Stimulated activated memory B cell treated with anti-CD40 and anti-IgM and Interleukin-4, amounts not matched to agents 10 μg/mL and 1 μg/mL and 100 μg/mL, for 72 hours (primary cell): ENCODE data around the gene C18orf63.
"Not testable (repeated sequence)": the region's sequence is repeated elsewhere in the genome, so short reads cannot be mapped to it uniquely, and the experiment has no call there.

Experiments
- ATAC-seq: fragments of 150-1000 bp; cut with Tn5 transposase; 2 replicates; pipeline ENCODE4 v1.10.0; 2021
- H3K27ac Mint-ChIP-seq: one replicate; pipeline ENCODE4 v1.8.0; 2022; ENCODE audit warnings: mild to moderate bottlenecking, mixed read lengths
- H3K27me3 Mint-ChIP-seq: one replicate; pipeline ENCODE4 v1.8.0; 2022; ENCODE audit warnings: mixed read lengths
- H3K36me3 Mint-ChIP-seq: one replicate; pipeline ENCODE4 v1.8.0; 2022; ENCODE audit warnings: mixed read lengths
- H3K4me1 Mint-ChIP-seq: one replicate; pipeline ENCODE4 v1.8.0; 2022; ENCODE audit warnings: mixed read lengths
- H3K4me3 Mint-ChIP-seq: one replicate; pipeline ENCODE4 v1.8.0; 2022; ENCODE audit warnings: mild to moderate bottlenecking, moderate library complexity, mixed read lengths
- H3K9me3 Mint-ChIP-seq: one replicate; pipeline ENCODE4 v1.8.0; 2022; ENCODE audit warnings: mixed read lengths

The C18orf63 gene

GRCh38 chr18:74282755-74283554, 32.7 kb upstream of the C18orf63 start:
- H3K4me1 Mint-ChIP-seq, result peaks cover 30% of the 10 kb centered on the region
- no peak for ATAC-seq
- no peak overlapping the region for H3K4me3 Mint-ChIP-seq
- H3K9me3 Mint-ChIP-seq, result no peaks in the 10 kb centered on the region
- peaks cover 20% of the 10 kb centered on the region for H3K36me3 Mint-ChIP-seq
- H3K27me3 Mint-ChIP-seq, result no peaks in the 10 kb centered on the region
- H3K27ac Mint-ChIP-seq, result peak overlapping the region; percentile 51

- Mint-ChIP-seq H3K27ac (no peak overlapping the region), H3K36me3 (peaks cover 20% of the 10 kb centered on the region), H3K4me1 (peaks cover 37% of the 10 kb centered on the region), H3K9me3 (no peaks in the 10 kb centered on the region), H3K27me3 (no peaks in the 10 kb centered on the region), H3K4me3 (no peak overlapping the region)
- no peak for ATAC-seq
These were observed 32.0 kb upstream of the C18orf63 start for GRCh38 chr18:74283646-74284045.

DNA sequence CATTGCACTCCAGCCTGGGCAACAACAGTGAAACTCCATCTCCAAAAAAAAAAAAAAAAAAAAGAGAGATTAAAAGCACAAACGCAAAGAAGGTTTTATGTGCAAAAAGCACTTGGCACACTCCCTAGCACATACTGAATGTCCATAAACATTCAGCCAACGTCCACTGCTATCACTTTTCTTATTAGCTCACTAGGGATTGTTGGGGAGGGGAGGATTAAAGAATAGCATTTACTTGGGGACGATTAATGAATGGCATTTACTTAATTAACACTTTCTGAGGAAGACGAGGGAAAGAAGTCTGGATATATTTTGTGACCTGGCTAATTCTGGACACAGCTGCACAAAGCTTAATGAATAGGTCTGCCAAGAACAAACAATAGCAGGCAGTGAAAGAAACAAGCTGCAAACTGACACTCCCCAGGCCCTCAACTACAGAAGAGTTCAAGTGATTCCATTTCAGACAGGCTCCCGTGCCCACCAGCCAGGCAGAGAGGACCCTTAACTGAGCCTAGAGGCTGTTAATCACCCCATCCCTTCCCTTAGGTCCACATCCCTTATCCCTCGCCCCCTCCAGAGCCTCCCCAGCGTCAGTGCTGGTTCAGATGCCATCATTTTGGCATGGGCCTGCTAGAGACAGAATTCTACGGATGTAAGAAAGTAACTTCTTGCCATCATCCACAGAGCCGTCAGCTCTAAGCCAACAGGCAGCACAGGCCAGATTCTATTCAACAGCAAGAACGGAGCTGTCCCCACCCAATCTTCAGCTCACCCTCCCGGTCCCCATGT, 31.3 kb upstream of the C18orf63 start:
- no peak overlapping the region for H3K4me3 Mint-ChIP-seq
- peaks cover 38% of the 10 kb centered on the region for H3K4me1 Mint-ChIP-seq
- no peak for ATAC-seq
- no peaks in the 10 kb centered on the region for H3K27me3 Mint-ChIP-seq
- peaks cover 20% of the 10 kb centered on the region for H3K36me3 Mint-ChIP-seq
- no peaks in the 10 kb centered on the region for H3K9me3 Mint-ChIP-seq
- no peak overlapping the region for H3K27ac Mint-ChIP-seq

DNA sequence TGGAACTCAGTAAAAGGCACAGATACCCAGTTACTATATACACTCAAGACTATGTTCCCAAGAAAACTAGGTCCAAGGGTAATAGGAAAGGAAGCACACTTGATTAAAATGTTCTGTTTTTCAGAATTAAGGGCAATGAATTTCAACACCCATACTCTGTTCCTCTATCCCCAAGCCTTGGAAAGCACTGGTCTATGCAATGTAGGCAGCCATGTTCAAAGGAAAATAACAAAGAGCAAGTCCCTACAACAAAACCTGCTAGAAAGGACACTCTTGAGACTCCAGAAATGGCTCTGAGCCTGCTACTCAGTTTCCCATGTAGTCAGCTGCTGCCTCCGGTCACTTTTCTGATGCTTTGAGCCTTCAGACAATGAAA, 30.7 kb upstream of the C18orf63 start:
- Mint-ChIP-seq H3K4me3 (no peak overlapping the region), H3K27me3 (no peaks in the 10 kb centered on the region)

DNA sequence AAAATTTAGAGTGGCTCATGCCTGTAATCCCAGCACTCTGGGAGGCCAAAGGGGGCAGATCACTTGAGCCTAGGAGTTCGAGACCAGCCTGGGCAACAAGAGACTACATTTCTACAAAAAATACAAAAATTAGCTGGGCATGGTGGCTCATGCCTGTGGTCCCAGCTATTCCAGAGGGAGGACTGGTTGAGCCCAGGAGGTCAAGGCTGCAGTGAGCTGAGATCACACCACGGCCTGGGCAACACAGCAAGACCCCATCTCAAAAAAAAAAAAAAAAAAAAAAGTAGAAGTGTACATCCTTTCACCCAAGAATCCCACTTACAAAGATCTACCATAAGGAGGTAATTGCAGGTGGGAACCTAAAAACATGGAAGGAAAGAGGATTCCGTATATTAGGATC, 30.1 kb upstream of the C18orf63 start:
- ATAC-seq, H3K27me3 Mint-ChIP-seq, H3K27ac Mint-ChIP-seq, H3K4me3 Mint-ChIP-seq, H3K9me3 Mint-ChIP-seq: not testable (repeated sequence)
- peaks cover 18% of the 10 kb centered on the region for H3K36me3 Mint-ChIP-seq
- peaks cover 37% of the 10 kb centered on the region for H3K4me1 Mint-ChIP-seq

More for the DNA sequence above, 30.7 kb upstream of the C18orf63 start:
- Mint-ChIP-seq H3K9me3 (no peaks in the 10 kb centered on the region), H3K4me1 (peaks cover 38% of the 10 kb centered on the region), H3K36me3 (peaks cover 20% of the 10 kb centered on the region), H3K27ac (no peak overlapping the region)
- ATAC-seq, result no peak

DNA sequence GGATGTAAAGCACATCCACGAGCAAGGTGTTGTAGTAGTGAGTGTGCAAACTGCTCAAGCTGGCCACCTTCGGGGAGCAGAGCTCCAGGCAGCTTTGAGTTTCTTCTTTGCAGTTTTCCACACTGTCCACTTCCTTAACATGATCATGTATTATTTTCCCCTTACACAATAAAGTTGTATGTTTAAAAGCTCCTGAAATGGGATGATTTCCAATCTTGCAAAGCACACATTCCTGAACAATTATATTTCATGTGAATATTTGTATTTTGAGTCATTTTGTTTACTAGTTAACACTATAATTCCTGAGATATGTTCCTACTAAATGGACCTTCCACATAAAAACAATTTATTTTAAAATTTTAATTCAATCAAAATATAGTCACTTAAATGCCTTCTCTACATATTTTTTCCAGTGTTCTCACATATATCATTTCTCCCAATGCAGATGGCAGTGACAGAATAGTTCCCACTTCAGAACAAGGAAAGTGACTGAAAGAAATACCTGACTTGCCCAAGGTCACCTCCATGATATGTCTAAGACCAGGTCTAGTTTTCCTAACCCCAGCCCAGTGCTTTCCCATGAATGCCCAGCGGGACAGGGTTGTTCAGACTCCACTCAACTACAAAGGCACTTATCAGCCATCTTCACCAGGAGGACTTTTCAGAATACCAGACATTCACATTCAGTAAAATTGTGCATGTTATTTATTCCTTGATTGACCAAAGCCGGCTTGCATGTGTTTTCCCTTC, 29.4 kb upstream of the C18orf63 start:
- H3K4me3 Mint-ChIP-seq, result no peak overlapping the region
- H3K9me3 Mint-ChIP-seq, result no peaks in the 10 kb centered on the region
- no peaks in the 10 kb centered on the region for H3K27me3 Mint-ChIP-seq
- no peak for ATAC-seq
- no peak overlapping the region for H3K27ac Mint-ChIP-seq
- H3K36me3 Mint-ChIP-seq, result peaks cover 11% of the 10 kb centered on the region
- H3K4me1 Mint-ChIP-seq, result peaks cover 30% of the 10 kb centered on the region

- Mint-ChIP-seq H3K27me3 (no peaks in the 10 kb centered on the region), H3K27ac (no peak overlapping the region), H3K9me3 (no peaks in the 10 kb centered on the region), H3K4me3 (no peak overlapping the region), H3K36me3 (peaks cover 6% of the 10 kb centered on the region), H3K4me1 (peaks cover 24% of the 10 kb centered on the region)
- no peak for ATAC-seq
These were observed 28.8 kb upstream of the C18orf63 start for GRCh38 chr18:74286856-74287255.

DNA sequence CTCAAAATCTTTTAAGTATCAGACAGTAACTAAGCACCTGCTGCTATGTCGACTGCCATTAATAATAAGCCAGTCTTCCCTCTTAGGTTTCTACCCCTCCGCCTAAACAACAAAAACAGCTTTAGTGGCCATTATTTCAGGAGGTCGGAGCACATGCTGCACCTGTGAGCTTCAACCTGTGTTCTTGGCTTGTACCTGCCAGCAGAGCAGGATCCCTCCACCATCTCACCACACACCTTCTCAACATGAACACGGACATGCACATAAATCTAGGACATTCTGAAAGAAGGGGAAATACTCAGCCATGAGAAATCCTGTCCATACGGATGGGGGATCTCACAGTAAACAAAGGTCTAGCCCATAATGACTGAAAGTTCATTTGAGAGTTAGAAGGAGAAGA, 27.6 kb upstream of the C18orf63 start:
- Mint-ChIP-seq H3K27me3 (no peaks in the 10 kb centered on the region), H3K4me3 (no peak overlapping the region), H3K27ac (no peak overlapping the region), H3K4me1 (peaks cover 12% of the 10 kb centered on the region), H3K36me3 (no peaks in the 10 kb centered on the region), H3K9me3 (no peaks in the 10 kb centered on the region)
- no peak for ATAC-seq

GRCh38 chr18:74288730-74289129, 26.9 kb upstream of the C18orf63 start:
- no peak for ATAC-seq
- Mint-ChIP-seq H3K4me3 (no peak overlapping the region), H3K36me3 (no peaks in the 10 kb centered on the region), H3K9me3 (no peaks in the 10 kb centered on the region), H3K27me3 (no peaks in the 10 kb centered on the region), H3K4me1 (peaks cover 8% of the 10 kb centered on the region), H3K27ac (no peak overlapping the region)

DNA sequence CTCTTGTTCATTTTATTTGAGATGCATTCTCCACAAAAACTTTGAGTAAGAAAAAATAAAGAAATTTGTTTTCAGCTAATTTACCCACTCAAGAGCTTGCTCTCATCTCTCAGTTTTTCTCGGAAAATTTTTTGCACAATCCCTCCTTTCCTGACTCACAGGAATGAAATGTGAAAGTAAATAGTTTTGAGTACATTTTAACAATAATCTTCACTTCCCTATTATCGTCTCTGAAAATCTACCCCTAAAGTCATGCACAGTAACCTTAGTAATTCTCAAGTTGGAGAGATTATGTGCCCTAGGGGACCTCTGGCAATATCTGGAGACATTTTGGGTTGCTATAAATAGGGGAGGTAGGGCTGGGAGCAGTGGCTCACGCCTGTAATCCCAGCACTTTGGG, 26.5 kb upstream of the C18orf63 start:
- Mint-ChIP-seq H3K27ac (no peak overlapping the region), H3K4me1 (peaks cover 8% of the 10 kb centered on the region), H3K9me3 (no peaks in the 10 kb centered on the region), H3K4me3 (no peak overlapping the region), H3K36me3 (no peaks in the 10 kb centered on the region), H3K27me3 (no peaks in the 10 kb centered on the region)
- no peak for ATAC-seq

- Mint-ChIP-seq H3K27ac (no peak overlapping the region), H3K4me1 (peaks cover 8% of the 10 kb centered on the region)
- ATAC-seq, result no peak
These were observed 25.6 kb upstream of the C18orf63 start for GRCh38 chr18:74290021-74290420.

DNA sequence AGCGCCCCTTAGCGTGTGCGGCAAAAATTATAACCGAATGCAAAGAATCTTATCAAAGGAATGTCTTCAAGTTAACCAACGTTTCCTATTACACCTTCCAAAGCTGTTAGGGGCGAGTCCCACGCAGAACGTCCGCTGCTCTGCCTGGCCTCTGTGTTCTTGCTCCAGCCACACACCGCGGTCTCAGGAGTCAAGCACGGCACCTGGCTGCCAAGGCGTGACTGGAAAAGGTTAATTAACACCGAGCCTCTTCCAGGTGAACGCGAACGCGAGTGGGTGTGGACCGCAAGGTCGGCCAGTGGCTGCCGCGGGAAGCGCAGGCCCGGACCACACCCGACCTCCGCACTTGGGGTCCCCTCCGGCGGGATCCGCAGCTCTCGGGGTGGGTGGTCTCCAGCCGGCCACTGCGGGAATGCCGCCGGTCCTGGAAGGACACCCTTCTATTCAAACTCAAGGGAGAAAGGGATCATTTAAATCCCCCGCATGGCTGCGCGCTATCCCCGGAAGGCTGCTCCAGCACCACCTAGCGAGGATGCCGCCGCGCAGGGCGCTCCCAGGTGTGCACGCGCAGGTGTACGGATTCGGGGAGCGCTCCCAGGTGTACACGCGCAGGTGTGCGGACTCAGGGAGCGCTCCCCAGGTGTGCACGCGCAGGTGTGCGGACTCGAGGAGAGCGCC, 24.7 kb upstream of the C18orf63 start:
- Mint-ChIP-seq H3K36me3 (no peaks in the 10 kb centered on the region), H3K27me3 (no peaks in the 10 kb centered on the region), H3K9me3 (no peaks in the 10 kb centered on the region), H3K4me1 (peaks cover 8% of the 10 kb centered on the region), H3K4me3 (peak overlapping the region; percentile 94), H3K27ac (peak overlapping the region; percentile 83)
- no peak for ATAC-seq

More at GRCh38 chr18:74290021-74290420, 25.6 kb upstream of the C18orf63 start:
- no peaks in the 10 kb centered on the region for H3K36me3 Mint-ChIP-seq
- H3K9me3 Mint-ChIP-seq, result no peaks in the 10 kb centered on the region
- H3K4me3 Mint-ChIP-seq, result no peak overlapping the region
- H3K27me3 Mint-ChIP-seq, result no peaks in the 10 kb centered on the region

DNA sequence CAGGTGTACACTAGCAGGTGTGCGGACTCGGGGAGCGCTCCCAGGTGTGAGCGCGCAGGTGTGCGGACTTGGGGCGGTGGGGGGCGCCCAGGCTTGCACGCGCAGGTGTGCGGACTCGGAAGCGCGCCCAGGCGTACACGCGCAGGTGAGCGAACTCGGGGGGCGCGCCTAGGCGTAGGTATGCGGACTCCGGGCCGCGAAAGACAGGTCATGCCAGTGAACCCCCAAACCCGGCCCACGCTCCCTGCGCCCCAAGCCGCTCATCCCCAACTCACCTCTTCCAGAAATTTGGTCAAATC, 24.2 kb upstream of the C18orf63 start:
- peak; percentile 1 for ATAC-seq
- Mint-ChIP-seq H3K4me3 (peak overlapping the region; percentile 94), H3K36me3 (no peaks in the 10 kb centered on the region), H3K4me1 (peaks cover 8% of the 10 kb centered on the region), H3K9me3 (no peaks in the 10 kb centered on the region), H3K27me3 (no peaks in the 10 kb centered on the region), H3K27ac (peak overlapping the region; percentile 83)

DNA sequence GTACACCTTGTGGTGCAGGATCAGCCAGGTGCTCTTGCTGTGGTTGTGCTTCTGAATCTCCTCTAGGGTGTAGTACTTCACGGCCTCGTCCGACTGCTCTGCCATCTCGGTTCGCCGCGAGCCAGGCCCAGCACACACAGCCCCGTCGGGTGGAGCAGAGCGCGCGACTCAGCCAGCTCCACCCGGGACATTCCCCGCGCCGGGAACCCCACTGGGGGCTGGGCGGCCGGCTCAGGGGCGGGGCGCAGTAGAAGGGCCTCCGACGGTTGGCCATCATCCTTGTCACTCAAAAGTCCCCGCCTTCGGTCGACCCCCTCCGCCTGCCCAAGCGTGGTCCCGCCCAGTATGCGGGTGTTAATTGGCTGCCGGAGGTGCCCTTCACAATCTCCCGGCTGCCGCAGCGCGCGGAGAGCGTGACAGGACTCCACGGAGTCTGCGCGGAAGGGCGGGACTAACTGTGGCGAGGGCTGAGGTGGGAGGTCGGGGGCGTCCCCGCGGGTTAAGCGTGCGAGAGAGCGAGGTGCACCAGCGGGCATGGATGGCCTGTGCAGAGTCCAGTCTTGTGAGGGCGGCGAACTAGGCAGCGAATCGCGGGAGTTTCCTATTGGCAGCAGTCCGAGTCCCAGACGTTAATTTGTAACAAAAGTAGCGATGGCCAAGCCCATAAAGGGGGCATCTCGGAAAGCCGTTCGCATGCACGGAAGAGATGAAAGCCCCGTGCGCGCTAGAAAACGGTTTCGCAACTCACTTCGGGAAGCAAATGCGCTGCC, 23.7 kb upstream of the C18orf63 start, which contains the start of gene CYB5A:
TSS of gene CYB5A (minus strand) at position 193 of the 770 bp plus-strand sequence. CDS start at position 105, 88 bp downstream.
- Mint-ChIP-seq H3K9me3 (no peaks in the 10 kb centered on the region), H3K27ac (peak within 1 kb of the TSS; percentile 83), H3K27me3 (no peaks in the 10 kb centered on the region), H3K4me3 (peak within 1 kb of the TSS; percentile 94), H3K4me1 (peaks cover 8% of the 10 kb centered on the region), H3K36me3 (no peaks in the 10 kb centered on the region)
- peak; percentile 100 for ATAC-seq
